HG03354 (cell line): ENCODE data around the gene ARSG.
"Not testable (repeated sequence)": the region's sequence is repeated elsewhere in the genome, so short reads cannot be mapped to it uniquely, and the experiment has no call there.

Source experiments
- ATAC-seq: cut with Tn5 transposase; IDR thresholded peaks from one replicate; pipeline ENCODE4 v1.9.1; 2021; ENCODE audit warnings: mild to moderate bottlenecking; ENCODE audit not compliant: unreplicated experiment, poor library complexity, severe bottlenecking

ARSG gene

DNA sequence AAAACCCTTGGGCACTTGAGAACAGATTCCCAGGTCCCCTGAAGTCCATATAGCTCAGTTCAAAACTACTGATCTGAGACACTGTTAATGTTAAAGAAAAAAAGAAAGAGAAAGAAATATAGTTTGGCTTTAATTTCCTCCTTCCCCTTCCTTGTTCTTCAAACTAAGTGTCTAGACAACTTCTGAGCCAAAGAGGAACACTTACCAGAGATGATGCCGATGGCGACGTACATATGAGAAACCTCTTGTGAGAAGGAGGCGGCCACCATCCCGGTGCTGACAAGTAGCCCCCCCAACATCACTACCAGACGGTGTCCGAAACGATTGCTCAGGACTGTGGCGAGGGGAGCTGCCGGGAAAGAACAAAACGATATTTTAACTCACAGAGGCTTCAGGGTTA lies 17.6 kb upstream of the ARSG start:
- no peak for ATAC-seq

DNA sequence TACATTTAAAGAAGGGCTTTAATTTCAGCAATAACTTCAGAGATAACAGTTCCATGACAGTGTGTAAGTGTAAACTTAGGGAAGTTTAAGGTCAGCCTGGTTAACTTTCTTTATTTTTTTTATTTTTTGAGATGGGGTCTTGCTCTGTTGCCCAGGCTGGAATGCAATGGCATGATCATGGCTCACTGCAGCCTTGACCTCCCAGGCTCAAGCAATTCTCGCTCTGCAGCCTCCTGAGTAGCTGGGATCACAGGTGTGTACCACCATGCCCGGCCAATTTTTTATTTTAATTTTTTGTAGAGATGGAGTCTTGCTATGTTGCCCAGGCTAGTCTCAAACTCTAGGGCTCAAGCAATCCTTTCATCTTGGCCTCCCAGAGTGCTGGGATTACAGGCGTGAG lies 15.0 kb upstream of the ARSG start:
- not testable (repeated sequence) for ATAC-seq

DNA sequence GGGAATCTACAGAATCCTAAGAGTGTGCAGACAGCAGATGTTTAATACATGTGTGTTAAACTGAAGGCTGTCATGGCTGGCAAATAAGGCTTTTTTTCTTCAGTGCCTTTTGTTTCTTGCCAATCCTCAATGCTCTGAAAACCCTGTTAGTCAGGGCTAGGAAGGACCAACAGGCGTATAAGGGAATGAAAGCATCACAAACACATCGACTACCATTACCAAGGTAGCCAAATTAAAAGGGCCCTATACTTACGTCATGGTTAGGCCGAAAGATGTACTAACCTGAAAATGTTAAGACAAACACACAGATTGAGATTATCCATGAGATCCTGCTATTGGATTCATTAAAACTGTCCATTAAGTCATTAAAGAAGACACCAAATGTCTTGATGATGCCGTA lies 13.5 kb upstream of the ARSG start:
- ATAC-seq, result no peak

DNA sequence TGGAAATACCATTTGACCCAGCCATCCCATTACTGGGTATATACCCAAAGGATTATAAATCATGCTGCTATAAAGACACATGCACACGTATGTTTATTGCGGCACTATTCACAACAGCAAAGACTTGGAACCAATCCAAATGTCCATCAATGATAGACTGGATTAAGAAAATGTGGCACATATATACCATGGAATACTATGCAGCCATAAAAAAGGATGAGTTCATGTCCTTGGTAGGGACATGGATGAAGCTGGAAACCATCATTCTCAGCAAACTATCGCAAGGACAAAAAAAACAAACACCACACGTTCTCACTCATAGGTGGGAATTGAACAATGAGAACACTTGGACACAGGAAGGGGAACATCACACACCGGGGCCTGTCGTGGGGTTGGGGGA lies 9.3 kb upstream of the ARSG start:
- ATAC-seq, result not testable (repeated sequence)

DNA sequence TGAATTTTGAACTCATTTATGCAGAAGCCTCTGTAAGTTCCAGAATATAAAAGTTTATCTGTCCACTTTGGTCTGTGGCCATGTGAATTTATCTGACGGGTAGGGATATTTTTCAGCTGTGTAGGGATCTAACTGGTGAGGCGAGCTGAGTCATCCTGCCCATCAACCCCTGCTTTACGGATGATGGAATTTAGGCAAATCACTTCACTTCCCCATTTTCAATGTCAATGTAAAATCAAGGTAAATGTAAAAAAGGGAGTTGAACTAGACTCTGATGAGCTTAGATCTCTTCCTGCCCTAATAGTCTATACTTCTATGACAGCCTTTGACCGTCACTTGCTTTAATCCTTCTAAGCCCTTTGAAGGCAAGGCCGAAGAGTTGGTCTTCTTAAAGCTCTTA lies 2.9 kb upstream of the ARSG start:
- ATAC-seq, result no peak

DNA sequence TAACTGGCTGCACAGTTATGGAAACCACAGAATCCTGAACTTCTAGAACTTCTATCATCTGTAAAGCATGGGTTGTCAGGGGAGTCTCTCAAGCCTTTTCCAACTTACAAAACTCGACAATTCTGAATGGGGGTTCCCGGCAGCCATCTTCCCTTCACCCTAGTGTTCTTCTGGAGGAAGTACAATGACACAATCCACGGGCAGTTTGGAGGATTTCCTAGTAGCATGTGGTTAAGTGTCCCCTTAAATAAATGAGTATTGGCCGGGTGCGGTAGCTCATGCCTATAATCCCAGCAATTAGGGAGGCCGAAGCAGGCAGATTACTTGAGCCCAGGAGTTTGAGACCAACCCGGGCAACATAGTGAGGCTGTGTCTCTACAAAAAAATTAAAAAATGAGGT lies 2.5 kb upstream of the ARSG start:
- ATAC-seq, result no peak

DNA sequence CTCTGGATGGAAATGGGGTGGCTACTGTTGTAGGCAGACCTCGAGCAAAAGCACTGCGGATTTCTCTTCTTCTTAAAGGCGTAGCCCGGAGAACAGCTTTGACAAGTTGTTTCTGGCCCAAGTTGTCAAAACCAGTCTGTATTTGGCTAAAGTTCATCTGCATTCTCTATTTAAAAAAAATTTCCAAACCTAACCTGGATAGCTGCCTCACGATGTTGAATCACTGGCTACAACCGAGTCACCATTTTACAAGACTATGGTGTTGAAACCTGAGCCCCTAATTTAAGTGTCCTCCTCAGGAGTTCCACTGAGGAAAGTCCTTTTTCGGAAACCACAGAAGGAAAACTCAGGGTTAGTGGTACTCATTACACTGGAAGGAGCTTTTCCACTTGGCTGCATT lies 1.8 kb upstream of the ARSG start:
- ATAC-seq, result no peak

DNA sequence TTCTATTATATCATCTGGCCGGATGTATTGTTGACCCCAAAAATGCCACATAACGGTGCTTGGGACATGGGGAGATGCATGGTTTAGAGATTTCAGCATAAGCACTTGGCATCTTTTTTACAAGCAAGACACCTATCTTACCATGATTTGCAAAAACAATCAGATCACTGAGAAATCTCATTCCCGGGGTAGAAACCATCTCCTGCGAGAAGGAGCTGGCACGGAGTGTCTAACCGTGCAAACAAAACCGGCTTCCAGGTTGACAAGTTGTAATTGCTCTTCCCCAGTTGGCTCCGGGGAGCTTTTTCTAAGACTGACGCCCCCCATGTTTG lies 1.4 kb upstream of the ARSG start:
- no peak for ATAC-seq

DNA sequence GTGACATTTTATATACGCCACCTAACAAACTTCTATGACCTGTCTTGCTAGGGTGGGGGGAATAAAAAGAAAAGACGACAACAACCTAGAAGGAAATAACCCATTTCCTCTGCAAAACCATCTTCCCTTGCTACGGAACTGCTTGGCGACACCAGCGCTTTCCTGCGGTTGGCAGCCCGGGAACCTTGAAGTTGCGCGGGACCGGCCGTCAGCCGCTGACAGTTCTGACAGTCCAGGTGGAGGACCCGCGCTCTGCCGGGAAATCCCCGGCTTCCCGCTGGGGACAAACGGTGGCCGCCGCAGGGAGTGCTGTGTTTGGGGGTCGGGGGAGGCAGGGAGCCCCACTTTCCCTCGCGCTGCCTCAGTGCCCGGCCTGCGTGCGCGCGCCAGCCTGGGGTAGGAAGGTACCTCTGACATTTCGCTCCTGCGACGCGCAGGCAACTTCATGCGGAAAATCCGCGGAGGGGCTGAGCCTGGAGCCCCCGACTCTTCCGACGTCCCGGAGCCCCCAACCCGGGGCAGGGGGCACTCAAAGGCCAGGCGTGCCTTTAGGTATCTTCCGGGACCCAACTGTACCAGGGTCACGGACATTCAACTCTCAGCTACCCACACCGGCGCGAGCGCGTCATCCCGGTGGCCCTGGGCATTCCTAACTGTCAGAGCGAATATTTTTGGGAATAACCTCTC lies 884 bp upstream of the ARSG start:
- ATAC-seq, result no peak

DNA sequence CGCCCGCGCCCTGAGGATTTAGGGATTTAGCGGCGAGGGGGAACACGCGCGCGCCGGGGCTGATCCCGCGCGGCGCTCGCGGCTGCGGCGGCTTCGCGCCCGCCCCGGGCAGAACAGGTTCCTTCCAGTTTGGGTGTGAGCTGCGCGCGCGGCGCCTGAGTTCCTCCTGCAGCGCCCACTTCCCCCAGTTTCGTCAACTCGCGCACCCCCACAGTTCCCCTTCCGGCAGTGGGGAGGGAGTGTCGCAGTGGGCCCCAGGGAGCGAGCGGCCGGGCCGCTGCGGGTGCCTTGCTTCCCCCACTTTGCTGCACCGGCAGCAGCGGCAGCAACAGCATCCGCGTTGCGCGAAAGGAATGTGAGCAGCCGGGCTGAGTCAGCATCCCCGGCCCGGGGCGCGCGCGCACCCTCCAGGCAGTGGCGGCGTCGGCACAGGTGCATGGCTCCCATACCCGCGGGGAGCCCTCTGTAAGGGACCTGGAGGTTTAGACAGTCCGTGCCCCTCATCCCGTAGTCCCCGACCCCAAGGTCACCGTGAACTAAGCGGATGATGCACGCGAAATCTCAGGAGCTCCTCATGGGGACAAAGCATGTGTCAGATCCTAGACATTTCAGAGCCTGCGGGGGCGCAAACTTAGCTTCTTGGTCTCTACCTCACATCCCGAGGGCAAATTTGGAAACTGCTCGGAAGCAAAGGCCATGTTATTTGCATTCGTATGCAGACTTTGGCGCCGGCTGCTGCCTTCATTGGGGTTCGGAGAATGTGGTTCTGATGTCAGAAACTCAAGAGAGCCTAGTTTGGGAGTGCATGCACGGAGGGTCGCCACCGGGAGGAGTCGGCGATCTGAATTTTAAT lies 767 bp downstream of the ARSG start:
- peak; percentile 75 for ATAC-seq

DNA sequence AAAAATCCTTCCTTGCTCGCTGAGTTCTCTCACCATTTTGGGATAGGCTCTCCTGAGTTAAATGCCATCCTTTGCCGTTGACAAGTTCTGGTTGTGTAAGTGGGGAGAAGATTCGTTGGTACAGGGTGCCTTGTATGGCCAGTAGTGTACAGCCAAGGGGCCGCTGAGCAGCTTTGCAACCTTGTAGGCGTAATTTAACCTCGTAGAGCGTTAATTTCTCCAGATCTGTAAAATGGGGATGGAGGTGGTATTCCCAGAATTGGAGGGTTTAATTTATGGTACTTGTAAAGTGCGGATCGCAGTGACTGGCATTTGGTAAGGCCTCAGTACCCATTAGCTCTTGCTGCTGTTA lies 1.4 kb downstream of the ARSG start:
- ATAC-seq, result no peak

DNA sequence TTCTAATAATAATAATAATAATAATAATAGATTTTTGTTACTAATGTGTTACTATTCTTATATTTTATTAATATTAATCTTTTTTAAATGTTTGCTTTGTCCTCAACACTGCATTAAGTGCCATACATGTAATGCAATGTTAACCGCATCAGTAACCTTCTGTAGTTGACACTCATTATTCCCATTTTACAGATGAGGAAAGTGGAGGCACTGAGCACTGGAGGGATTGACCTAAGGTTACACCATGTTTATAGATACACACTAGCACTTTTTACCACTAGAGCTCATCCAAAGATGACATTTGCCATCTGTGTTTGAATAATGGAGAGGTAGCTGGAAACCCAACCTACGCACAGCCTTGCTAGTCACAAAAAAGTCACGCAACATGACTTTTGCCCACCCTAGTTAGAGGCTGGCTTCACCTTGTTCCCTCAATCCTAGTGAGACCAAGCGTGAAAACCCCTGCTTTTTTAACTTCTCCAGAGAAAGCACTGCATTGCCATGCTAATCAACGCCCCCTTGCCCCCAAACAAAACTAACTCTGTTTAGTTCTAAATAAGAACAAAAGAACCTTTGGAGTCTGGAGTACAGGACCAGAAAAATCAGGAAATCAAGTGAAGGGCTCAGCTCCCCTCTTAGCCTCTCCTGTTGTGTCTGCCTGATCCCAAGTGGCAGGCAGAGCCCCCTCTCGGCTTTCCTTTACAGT lies 2.3 kb downstream of the ARSG start:
- no peak for ATAC-seq

DNA sequence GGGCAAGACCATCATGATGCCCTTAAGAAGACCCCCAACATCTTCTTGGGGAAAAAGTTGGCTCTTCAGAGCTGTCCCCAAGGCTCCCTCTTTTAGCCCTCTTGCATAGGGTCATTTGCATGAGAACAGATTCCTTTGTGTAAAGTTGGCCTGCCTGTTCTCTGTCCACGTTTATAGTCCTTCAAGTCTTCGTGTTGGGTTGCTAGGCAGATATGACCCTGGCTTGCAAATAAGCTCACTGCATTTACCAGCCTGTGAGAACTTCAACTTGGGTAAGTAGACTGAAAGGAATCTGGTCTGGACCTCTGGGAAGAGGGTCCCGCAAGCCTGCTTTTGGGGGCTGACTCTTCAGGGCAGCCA lies 2.9 kb downstream of the ARSG start:
- no peak for ATAC-seq

DNA sequence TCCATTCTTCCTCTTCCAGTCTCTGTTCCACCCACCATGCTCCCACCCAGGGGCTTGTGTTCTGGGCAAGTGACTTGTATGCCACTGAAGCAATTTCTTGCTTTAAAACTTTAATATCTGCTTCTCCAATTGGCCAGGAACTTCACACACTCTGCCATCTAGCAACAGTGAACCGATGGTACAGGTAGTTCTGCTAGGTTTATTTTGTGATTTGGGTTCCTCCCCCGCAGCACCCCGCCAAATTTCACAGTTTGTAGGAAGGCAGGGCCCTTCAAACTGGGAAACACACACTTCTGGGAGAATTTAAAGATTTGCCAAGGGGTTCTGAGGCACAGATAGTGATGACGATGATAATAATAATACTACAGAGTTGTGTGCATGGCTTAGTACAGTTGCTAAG lies 3.3 kb downstream of the ARSG start:
- no peak for ATAC-seq

DNA sequence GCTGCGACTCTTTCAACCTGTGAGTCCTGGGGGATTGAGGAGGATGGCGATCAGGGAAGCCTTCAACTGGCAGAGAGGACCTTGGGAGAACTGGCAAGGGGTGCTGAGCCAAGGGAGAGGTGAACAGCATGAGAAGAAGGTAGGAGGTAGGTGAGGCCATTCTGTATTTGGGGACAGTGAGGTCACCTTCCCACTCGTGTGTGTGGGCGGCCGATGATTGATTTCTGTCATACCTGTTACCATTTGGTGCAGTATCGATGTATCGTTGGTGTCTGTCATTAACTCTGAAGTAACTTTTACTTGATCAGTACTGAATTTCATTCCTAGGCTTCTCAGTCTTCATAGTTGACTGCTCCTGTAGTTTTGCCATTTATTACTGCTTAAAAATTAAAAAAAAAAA lies 3.8 kb downstream of the ARSG start:
- no peak for ATAC-seq

DNA sequence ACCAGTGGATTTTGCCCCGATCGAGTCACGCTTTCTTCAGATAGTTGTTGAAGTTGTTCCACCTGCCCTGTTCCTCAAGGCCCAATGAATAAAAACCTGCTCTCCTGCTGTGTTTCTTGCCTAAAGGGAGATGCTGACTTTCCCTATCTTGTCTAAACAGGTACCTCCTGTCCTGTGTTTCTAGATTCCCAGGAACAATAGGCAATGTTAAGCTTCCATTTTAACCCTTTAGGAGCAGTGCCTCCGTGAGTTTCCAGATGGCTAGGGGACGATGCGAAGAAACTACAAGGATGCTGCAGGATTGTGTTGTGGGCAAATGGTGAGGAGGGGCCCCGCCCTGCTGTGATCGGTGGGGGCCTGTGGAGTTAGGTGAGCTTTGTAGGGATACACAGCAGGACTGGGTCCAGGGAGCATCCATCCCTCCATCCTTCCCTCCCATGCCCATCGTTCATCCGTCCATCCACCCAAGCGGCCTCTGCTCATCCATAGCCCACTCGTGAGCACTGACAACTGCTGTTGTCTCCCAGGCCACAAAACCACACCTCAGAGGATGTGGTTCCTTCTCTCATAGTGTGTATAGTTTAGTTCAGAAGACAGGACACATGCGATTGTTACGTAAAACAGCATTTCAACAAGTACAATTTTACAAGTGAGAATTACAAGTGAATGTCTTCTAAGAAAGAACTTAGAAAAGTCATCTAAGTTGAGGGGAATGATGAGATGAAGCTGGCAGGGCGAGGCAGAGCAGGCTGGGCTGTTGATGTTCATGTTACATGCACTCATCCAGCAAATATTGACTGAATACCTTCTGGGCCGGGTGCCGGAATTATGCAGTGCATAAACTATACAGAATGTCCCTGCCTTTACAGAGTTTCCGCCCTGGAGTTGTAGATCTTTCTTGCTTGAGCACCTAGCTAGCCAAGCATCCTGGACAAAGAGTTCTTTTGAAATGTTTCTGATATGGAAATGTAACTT lies 5.2 kb downstream of the ARSG start:
- no peak for ATAC-seq

DNA sequence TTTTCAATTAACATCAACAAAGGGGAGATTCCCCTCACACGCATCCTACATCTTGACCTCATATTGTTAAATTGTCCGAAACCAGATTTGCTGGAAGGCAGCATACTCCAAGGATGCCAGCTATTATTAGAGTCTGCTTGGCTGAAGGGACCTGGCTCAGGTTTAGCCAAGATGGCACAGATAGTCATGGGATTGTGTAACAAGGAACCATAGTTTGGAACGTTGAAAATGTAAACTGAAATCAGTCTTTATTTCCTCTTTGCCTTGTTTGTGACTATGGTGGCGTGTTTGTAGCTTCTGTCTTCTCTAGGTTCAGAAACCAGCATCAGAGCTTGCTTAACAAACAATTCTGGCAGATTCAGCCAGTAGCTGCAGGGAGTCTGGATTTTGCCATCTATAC lies 5.9 kb downstream of the ARSG start:
- ATAC-seq, result no peak

DNA sequence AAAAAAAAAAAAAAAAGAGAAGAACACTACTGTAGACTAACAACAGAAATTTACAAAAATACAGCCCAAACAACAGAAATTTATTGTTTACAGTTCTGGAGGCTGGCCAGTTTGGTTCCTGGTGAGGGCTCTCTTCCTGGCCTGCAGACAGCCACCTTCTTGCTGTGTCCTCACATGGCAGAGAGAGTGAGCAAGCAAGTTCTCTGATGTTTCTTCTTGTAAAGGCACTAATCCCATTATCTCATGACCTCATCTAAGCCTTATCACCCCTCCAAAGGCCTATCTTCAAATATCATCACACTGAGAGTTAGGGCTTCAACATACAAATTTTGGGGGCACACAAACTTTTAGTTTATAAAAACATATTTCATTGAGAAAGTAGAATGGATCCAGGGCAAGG lies 7.3 kb downstream of the ARSG start:
- no peak for ATAC-seq

DNA sequence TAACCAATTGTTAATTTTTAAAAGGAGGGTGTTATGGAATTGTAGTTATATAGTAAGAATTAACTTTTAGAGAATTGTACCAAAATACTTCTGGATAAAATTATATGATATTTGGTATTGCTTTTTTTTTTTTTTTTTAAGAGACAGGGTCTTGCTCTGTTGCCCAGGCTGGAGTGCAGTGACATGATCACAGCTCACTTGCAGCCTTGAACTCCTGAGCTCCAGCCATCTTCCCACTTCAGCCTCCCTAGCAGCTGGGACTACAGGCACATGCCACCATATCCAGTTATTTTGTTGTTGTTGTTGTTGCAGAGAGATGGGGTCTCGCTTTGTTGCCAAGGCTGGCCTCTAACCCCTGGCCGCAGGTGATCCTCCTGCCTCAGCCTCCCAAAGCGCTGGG lies 8.5 kb downstream of the ARSG start:
- ATAC-seq, result no peak

DNA sequence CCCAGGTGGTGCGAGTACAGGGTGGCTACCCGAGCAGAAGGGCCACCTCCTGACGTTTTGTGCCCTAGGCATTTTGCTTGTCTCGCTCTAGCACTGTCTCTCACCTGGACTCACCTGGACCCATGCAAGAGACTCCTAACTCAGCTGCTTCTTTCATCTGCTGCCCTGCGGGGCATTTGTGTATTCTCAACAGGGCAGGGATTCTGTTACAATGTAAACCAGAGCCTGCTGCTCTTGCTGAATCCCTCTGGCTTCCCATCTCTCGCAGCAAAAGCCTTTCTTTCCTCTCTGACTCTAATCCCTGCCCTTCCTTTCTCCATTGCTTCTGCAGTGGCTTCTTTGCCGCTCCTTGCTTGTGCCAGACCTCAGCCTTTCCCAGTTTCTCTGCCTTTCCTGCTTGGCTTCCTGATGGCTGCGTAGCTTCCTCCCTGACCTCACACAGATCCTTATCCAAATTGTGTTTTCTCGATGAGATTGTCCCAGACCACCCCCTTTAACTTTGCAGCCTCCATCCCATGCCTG lies 10.2 kb downstream of the ARSG start:
- no peak for ATAC-seq
